ENCODE results near the gene ZNF385D. TPM values are rescaled to one million over a fixed set of nuclear protein-coding genes. Genes with fewer than 3 reads are reported as not detected.

The ZNF385D gene
- total and polyA plus RNA-seq, 3 donors from 2014 or later, result 21.1 to 57.0 (median 31.4) TPM

- Histone ChIP-seq H3K4me1 (no peaks in the 10 kb centered on the region), H3K4me3 (no peak overlapping the region), H3K27ac (no peak overlapping the region), H3K27me3 (no peaks in the 10 kb centered on the region), H3K9me3 (no peaks in the 10 kb centered on the region), H3K36me3 (ENCODE audit: low read depth, missing control alignments) (no peaks in the 10 kb centered on the region)
- no peak for DNase-seq
- intact Hi-C loops (cut with DNase I; ENCODE audit: low total_unique reads), result no loop called here
- WGBS, 2 donors, result 68 to 76% methylated on average over 3 of the region's 3 CpGs
- TF ChIP-seq CTCF (IDR thresholded peaks at IDR 0.05) (no peak), POLR2A (IDR thresholded peaks at IDR 0.05) (no peak)
Observed at GRCh38 chr3:21517184-21517583, 233.8 kb downstream of the ZNF385D start.

DNA sequence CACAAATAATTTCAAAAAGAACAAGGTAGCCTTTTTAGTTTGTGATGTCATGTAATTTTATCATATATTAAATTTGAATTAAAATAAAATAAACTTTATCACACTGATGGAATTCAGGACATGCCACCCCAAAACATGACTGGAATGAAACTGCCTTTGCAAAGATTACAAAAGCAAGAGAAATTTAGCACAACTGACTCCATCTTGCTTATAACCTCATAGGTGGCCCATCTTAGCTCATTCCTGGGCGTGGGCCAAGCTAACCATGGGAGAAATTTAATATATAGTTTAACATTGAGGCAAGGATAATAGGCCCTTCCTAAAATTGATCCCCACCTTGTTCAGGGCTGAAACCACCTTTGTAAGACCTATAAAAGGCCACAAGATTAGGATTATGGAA, 235.6 kb downstream of the ZNF385D start:
- 67 to 87% methylated on average over 1 of the region's 1 CpG for WGBS, 2 donors
- TF ChIP-seq POLR2A (IDR thresholded peaks at IDR 0.05) (no peak), CTCF (IDR thresholded peaks at IDR 0.05) (no peak)
- DNase-seq, result no peak
- Histone ChIP-seq H3K9me3 (no peaks in the 10 kb centered on the region), H3K4me1 (no peaks in the 10 kb centered on the region), H3K36me3 (ENCODE audit: low read depth, missing control alignments) (no peaks in the 10 kb centered on the region), H3K27me3 (no peaks in the 10 kb centered on the region), H3K27ac (no peak overlapping the region), H3K4me3 (no peak overlapping the region)
- intact Hi-C loops (cut with DNase I; ENCODE audit: low total_unique reads), result no loop called here

GRCh38 chr3:21509731-21510470, 241.1 kb downstream of the ZNF385D start:
- TF ChIP-seq POLR2A (IDR thresholded peaks at IDR 0.05) (no peak), CTCF (IDR thresholded peaks at IDR 0.05) (no peak)
- 69 to 71% methylated on average over 5 of the region's 5 CpGs for WGBS, 2 donors
- Histone ChIP-seq H3K27me3 (no peaks in the 10 kb centered on the region), H3K4me1 (no peaks in the 10 kb centered on the region), H3K9me3 (no peaks in the 10 kb centered on the region), H3K4me3 (no peak overlapping the region), H3K27ac (no peak overlapping the region), H3K36me3 (ENCODE audit: low read depth, missing control alignments) (no peaks in the 10 kb centered on the region)
- DNase-seq, result no peak
- intact Hi-C loops (cut with DNase I; ENCODE audit: low total_unique reads), result no loop called here

- no peak overlapping the region for H3K27ac ChIP-seq
- no peak for DNase-seq
- no peak overlapping the region for H3K4me3 ChIP-seq
- H3K27me3 ChIP-seq, result no peaks in the 10 kb centered on the region
- no peaks in the 10 kb centered on the region for H3K4me1 ChIP-seq
- intact Hi-C loops (cut with DNase I; ENCODE audit: low total_unique reads), result no loop called here
- no peak for TF ChIP-seq POLR2A (IDR thresholded peaks at IDR 0.05)
- H3K9me3 ChIP-seq, result no peaks in the 10 kb centered on the region
- H3K36me3 ChIP-seq (ENCODE audit: low read depth, missing control alignments), result no peaks in the 10 kb centered on the region
Observed at GRCh38 chr3:21508246-21508645, 242.8 kb downstream of the ZNF385D start.

- H3K27me3 ChIP-seq, result no peaks in the 10 kb centered on the region
- no peaks in the 10 kb centered on the region for H3K36me3 ChIP-seq (ENCODE audit: low read depth, missing control alignments)
- no peak overlapping the region for H3K27ac ChIP-seq
- H3K9me3 ChIP-seq, result no peaks in the 10 kb centered on the region
- TF ChIP-seq POLR2A (IDR thresholded peaks at IDR 0.05) (no peak), CTCF (IDR thresholded peaks at IDR 0.05) (no peak)
- 62 to 87% methylated on average over 4 of the region's 4 CpGs for WGBS, 2 donors
- intact Hi-C loops (cut with DNase I; ENCODE audit: low total_unique reads), result no loop called here
- no peak overlapping the region for H3K4me3 ChIP-seq
- no peaks in the 10 kb centered on the region for H3K4me1 ChIP-seq
- DNase-seq, result no peak
Observed at GRCh38 chr3:21505711-21506460, 245.1 kb downstream of the ZNF385D start.

Data from testis (tissue), 3 donors.